GM12874 (cell line): ENCODE data around the gene IL27RA.

Source experiments
- TF ChIP-seq, protein P1 (sequence below): IDR thresholded peaks from 2 replicates; pipeline ENCODE4 v1.5.1; 2011; ENCODE audit warnings: low read depth, mild to moderate bottlenecking, control low read depth, low read length, moderate library complexity; ENCODE audit not compliant: insufficient read depth

The IL27RA gene

GRCh38 chr19:13995017-13995728 lies 36.4 kb upstream of the IL27RA start:
- TF ChIP-seq, protein P1, sequence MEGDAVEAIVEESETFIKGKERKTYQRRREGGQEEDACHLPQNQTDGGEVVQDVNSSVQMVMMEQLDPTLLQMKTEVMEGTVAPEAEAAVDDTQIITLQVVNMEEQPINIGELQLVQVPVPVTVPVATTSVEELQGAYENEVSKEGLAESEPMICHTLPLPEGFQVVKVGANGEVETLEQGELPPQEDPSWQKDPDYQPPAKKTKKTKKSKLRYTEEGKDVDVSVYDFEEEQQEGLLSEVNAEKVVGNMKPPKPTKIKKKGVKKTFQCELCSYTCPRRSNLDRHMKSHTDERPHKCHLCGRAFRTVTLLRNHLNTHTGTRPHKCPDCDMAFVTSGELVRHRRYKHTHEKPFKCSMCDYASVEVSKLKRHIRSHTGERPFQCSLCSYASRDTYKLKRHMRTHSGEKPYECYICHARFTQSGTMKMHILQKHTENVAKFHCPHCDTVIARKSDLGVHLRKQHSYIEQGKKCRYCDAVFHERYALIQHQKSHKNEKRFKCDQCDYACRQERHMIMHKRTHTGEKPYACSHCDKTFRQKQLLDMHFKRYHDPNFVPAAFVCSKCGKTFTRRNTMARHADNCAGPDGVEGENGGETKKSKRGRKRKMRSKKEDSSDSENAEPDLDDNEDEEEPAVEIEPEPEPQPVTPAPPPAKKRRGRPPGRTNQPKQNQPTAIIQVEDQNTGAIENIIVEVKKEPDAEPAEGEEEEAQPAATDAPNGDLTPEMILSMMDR: no peak

DNA sequence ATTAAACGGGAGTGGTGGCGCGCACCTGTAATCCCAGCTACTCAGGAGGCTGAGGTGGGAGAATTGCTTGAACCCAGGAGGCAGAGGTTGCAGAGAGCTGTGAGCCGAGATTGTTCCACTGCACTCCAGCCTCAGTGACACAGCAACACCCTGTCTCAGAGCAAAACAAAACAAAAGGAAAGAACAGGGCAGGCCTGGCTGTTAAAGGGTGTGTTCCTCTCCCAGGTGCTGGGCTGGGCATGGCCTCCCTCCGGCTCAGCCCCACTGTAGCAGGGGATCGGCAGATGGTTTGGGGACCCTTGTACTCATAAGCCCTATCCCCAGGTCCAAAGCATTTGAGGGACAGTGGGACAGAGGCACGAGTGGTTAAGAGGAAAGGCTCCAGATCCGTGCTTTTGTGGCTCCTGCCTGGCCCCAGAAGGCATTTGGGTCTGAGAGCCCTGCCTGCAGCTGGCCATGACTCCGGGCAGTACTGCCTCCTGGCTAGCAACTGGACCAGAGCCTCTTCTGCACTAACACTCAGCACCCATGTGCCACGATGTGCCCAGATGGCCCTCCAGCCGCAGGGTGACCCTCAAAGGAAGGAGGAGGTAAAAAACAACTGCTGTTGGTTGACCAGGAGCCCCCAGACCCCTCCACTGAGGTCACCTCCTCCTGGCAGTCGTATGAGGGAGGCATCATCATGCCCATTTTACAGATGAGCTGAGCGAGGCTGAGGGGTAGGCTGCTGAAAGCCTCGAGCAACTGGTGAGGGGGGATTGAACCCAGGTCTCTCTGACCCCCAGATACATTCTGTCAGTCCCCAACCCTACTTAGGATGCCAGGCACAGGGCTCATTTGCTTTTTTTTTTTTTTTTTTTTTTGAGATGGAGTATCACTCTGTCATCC lies 35.4 kb upstream of the IL27RA start:
- TF ChIP-seq, protein P1: no peak

GRCh38 chr19:13996928-13997630 lies 34.5 kb upstream of the IL27RA start:
- TF ChIP-seq, protein P1: no peak

- TF ChIP-seq, protein P1: no peak
Measured at GRCh38 chr19:13997631-13997962, 34.0 kb upstream of the IL27RA start.

DNA sequence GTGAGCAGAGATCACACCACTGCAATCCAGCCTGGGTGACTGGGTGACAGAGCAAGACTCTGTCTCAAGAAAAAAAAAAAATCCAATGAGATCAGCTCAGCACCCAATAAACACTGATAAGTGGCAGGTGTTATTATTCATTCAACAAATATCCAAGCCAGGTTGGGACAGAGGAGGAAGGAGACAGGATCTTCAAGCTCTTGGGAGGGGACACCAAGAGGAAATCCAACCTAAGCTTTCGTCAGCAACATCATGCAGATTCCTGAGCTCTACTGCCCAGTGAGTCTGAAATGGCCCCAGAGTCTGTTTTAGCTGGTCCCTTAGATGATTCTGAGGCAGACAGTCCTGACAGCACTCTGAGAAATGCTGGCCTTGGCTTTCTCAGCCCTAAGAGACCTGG lies 33.1 kb upstream of the IL27RA start:
- TF ChIP-seq, protein P1: no peak

DNA sequence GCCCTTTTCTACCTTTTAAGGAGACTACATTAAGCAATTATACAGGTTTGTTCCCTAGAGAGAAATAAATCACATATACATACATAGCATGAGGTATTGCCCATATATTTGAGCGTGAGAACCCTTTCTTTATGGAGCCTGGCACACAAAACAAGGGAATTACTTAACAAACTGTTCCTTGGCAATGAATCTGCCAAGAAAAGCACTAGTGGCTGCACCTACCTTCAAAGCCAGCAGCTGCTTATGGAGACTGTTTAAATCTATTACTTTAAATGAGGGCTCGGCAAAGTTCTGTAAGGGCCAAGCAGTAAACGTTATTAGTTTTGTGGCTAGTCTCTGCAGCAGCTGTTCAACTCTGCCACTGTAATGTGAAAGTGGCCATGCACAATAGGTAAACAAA lies 32.5 kb upstream of the IL27RA start:
- TF ChIP-seq, protein P1: no peak
